SK-N-SH (cell line): ENCODE data around the gene PHIP. TPM values are rescaled to one million over a fixed set of nuclear protein-coding genes. Genes with fewer than 3 reads are reported as not detected.

Experiments used
- CTCF ChIA-PET: fragments of 300-600, 350-600 bp; formaldehyde crosslinking; extraction: SDS; loops from one replicate; lab custom pipeline; 2021; lab: Yijun Ruan, JAX
- POLR2A ChIA-PET: fragments of 350-600 bp; sonication (Branson Sonifier 250); formaldehyde crosslinking; extraction: SDS; loops from one replicate; lab custom pipeline; 2020; ENCODE audit warnings: antibody characterized with exemption, inconsistent platforms; lab: Yijun Ruan, JAX
- DNase-seq: peaks from one replicate; pipeline ENCODE4 v3.0.0; 2012
- H2AFZ ChIP-seq: fragments of 200-600 bp; sonication (generic); 2 replicates; pipeline ENCODE4 v1.8.1; 2016; ENCODE audit warnings: antibody characterized with exemption, mild to moderate bottlenecking, low read depth
- H3F3A ChIP-seq: fragments of 200-600 bp; sonication (generic); replicated peaks from 2 replicates; pipeline ENCODE3; 2016; ENCODE audit warnings: antibody characterized with exemption, mild to moderate bottlenecking; ENCODE audit not compliant: insufficient read depth
- H3K27ac ChIP-seq, 2 experiments: fragments of 200-500 bp in 1 of 2; fragments of 200-600 bp in 1 of 2; sonication (Bioruptor generic) in 1 of 2; sonication (generic), shearing (Covaris generic) in 1 of 2; 2 replicates each; pipeline versions ENCODE4 v1.5.1 to v1.6.1; 2014 to 2016; ENCODE audit warnings: low read depth in 2 of 2, inconsistent platforms in 1 of 2, low read length in 1 of 2, mild to moderate bottlenecking in 1 of 2, mixed read lengths in 1 of 2
- H3K27me3 ChIP-seq: fragments of 200-600 bp; sonication (generic), shearing (Covaris generic); 2 replicates; pipeline ENCODE4 v1.6.1; 2016; ENCODE audit warnings: mixed run types; ENCODE audit not compliant: insufficient read depth
- H3K36me3 ChIP-seq, 2 experiments: fragments of 200-500 bp in 1 of 2; fragments of 200-600 bp in 1 of 2; sonication (Bioruptor generic) in 1 of 2; sonication (generic) in 1 of 2; replicated peaks in 1 of 2; 2 replicates each; pipeline versions ENCODE3 to v1.5.1; 2014 to 2016; ENCODE audit warnings: low read length in 1 of 2, mild to moderate bottlenecking in 1 of 2; ENCODE audit not compliant: insufficient read depth in 2 of 2, control insufficient read depth in 1 of 2
- H3K4me1 ChIP-seq, 2 experiments: fragments of 200-500 bp in 1 of 2; fragments of 200-600 bp in 1 of 2; sonication (Bioruptor generic) in 1 of 2; sonication (generic), shearing (Covaris generic) in 1 of 2; 2 replicates each; pipeline versions ENCODE4 v1.5.1 to v1.6.1; 2014 to 2016; ENCODE audit warnings: low read depth in 1 of 2, low read length in 1 of 2, mixed run types in 1 of 2; ENCODE audit not compliant: insufficient read depth in 2 of 2, control insufficient read depth in 1 of 2
- H3K4me2 ChIP-seq: fragments of 200-600 bp; sonication (generic), shearing (Covaris generic); 2 replicates; pipeline ENCODE4 v1.6.1; 2017; ENCODE audit warnings: mixed run types
- H3K4me3 ChIP-seq, 2 experiments: fragments of 200-500 bp in 1 of 2; fragments of 200-600 bp in 1 of 2; sonication (Bioruptor generic) in 1 of 2; sonication (generic), shearing (Covaris generic) in 1 of 2; 2 replicates each; pipeline versions ENCODE4 v1.5.1 to v1.8.1; 2014 to 2016; ENCODE audit warnings: low read depth in 2 of 2, inconsistent platforms in 1 of 2, low read length in 1 of 2, mild to moderate bottlenecking in 1 of 2, mixed read lengths in 1 of 2, moderate library complexity in 1 of 2
- H3K79me2 ChIP-seq: fragments of 200-600 bp; sonication (generic); 2 replicates; pipeline ENCODE4 v1.8.1; 2017; ENCODE audit warnings: mild to moderate bottlenecking; ENCODE audit not compliant: insufficient read depth
- H3K9ac ChIP-seq: fragments of 200-600 bp; sonication (generic); 2 replicates; pipeline ENCODE4 v1.6.1; 2017; ENCODE audit warnings: mixed run types
- H3K9me2 ChIP-seq: fragments of 200-600 bp; sonication (generic); 2 replicates; pipeline ENCODE4 v1.6.1; 2017; ENCODE audit warnings: mixed run types
- H3K9me3 ChIP-seq: fragments of 200-600 bp; sonication (generic); 2 replicates; pipeline ENCODE4 v1.6.1; 2017; ENCODE audit warnings: mixed run types, mild to moderate bottlenecking, moderate library complexity
- H4K20me1 ChIP-seq: fragments of 200-600 bp; sonication (generic); 2 replicates; pipeline ENCODE4 v1.6.1; 2017; ENCODE audit warnings: mild to moderate bottlenecking, mixed run types; ENCODE audit not compliant: insufficient read depth
- CHD2 ChIP-seq: fragments of 150-350 bp; IDR thresholded peaks from 2 replicates; pipeline ENCODE4 v1.6.1; 2018; ENCODE audit warnings: low read length; ENCODE audit not compliant: partially characterized antibody
- EP300 ChIP-seq, 2 experiments: IDR thresholded peaks; 2 replicates each; pipeline versions ENCODE4 v1.4.0 to v1.6.1; 2012; ENCODE audit warnings: borderline replicate concordance in 1 of 2, low read depth in 1 of 2, low read length in 1 of 2
- FOSL2 ChIP-seq: IDR thresholded peaks from 2 replicates; pipeline ENCODE4 v1.4.0; 2012; ENCODE audit warnings: low read depth, mild to moderate bottlenecking, moderate library complexity, borderline replicate concordance
- FOXJ3 ChIP-seq: sonication (generic); formaldehyde crosslinking; IDR thresholded peaks from 2 replicates; pipeline ENCODE4 v1.5.1; 2020; ENCODE audit warnings: mild to moderate bottlenecking, missing genetic modification reagents
- FOXM1 ChIP-seq: IDR thresholded peaks from 2 replicates; pipeline ENCODE4 v1.4.0; 2012; ENCODE audit warnings: low read depth, mild to moderate bottlenecking
- GABPA ChIP-seq: IDR thresholded peaks from 2 replicates; pipeline ENCODE4 v1.4.0; 2012; ENCODE audit warnings: low read depth, mild to moderate bottlenecking
- GATA2 ChIP-seq: sonication (generic); formaldehyde crosslinking; IDR thresholded peaks from 2 replicates; pipeline ENCODE4 v1.5.0; 2020; ENCODE audit warnings: mild to moderate bottlenecking, missing genetic modification reagents
- IRF3 ChIP-seq: fragments of 150-350 bp; IDR thresholded peaks from 2 replicates; pipeline ENCODE4 v1.6.1; 2016; ENCODE audit warnings: mild to moderate bottlenecking, low read depth, low read length
- MAX ChIP-seq: IDR thresholded peaks from 2 replicates; pipeline ENCODE4 v1.4.0; 2012; ENCODE audit warnings: low read depth
- MEF2A ChIP-seq: IDR thresholded peaks from 2 replicates; pipeline ENCODE4 v1.4.0; 2012; ENCODE audit warnings: low read depth, borderline replicate concordance
- MXI1 ChIP-seq: IDR thresholded peaks from 2 replicates; pipeline ENCODE4 v1.6.1; 2012; ENCODE audit warnings: mild to moderate bottlenecking, low read depth, low read length, improper control_type of control experiment
- NFIC ChIP-seq: IDR thresholded peaks from 2 replicates; pipeline ENCODE4 v1.4.0; 2012; ENCODE audit warnings: borderline replicate concordance
- NRF1 ChIP-seq: IDR thresholded peaks from 2 replicates; pipeline ENCODE4 v1.6.1; 2012; ENCODE audit warnings: low read depth, mild to moderate bottlenecking, low read length
- POLR2AphosphoS5 ChIP-seq: IDR thresholded peaks from 2 replicates; pipeline ENCODE4 v1.6.1; 2012; ENCODE audit warnings: low read depth, low read length
- RCOR1 ChIP-seq: fragments of 150-350 bp; IDR thresholded peaks from 2 replicates; pipeline ENCODE4 v1.6.1; 2017; ENCODE audit warnings: antibody characterized with exemption, low read length
- RXRA ChIP-seq: IDR thresholded peaks from 2 replicates; pipeline ENCODE4 v1.4.0; 2012; ENCODE audit warnings: low read depth, mild to moderate bottlenecking, borderline replicate concordance
- SIN3A ChIP-seq: IDR thresholded peaks from 2 replicates; pipeline ENCODE4 v1.6.1; 2012; ENCODE audit warnings: low read depth, mild to moderate bottlenecking, low read length, moderate library complexity, borderline replicate concordance
- SMC3 ChIP-seq: IDR thresholded peaks from 2 replicates; pipeline ENCODE4 v1.6.1; 2012; ENCODE audit warnings: low read depth, low read length, improper control_type of control experiment
- TAF1 ChIP-seq: IDR thresholded peaks from 2 replicates; pipeline ENCODE4 v1.6.1; 2012; ENCODE audit warnings: low read depth, mild to moderate bottlenecking, low read length, moderate library complexity, borderline replicate concordance
- TCF12 ChIP-seq: IDR thresholded peaks from 2 replicates; pipeline ENCODE4 v1.4.0; 2012
- TEAD4 ChIP-seq: IDR thresholded peaks from 2 replicates; pipeline ENCODE4 v1.4.0; 2012; ENCODE audit warnings: mild to moderate bottlenecking, borderline replicate concordance; ENCODE audit not compliant: insufficient read depth
- USF1 ChIP-seq: IDR thresholded peaks from 2 replicates; pipeline ENCODE4 v1.4.0; 2012; ENCODE audit warnings: low read depth, borderline replicate concordance
- USF2 ChIP-seq: fragments of 150-350 bp; IDR thresholded peaks from 2 replicates; pipeline ENCODE4 v1.6.1; 2017; ENCODE audit warnings: antibody characterized with exemption, low read length, low read depth, borderline replicate concordance
- YY1 ChIP-seq: IDR thresholded peaks from 2 replicates; pipeline ENCODE4 v1.4.0; 2012; ENCODE audit warnings: low read depth, mild to moderate bottlenecking
- ZBTB33 ChIP-seq: IDR thresholded peaks from 2 replicates; pipeline ENCODE4 v1.4.0; 2012; ENCODE audit warnings: low read depth, borderline replicate concordance
- WGBS: methylation state at CpG from one replicate; pipeline ENCODE4 v1.1.6; 2017; ENCODE audit warnings: low lambda C conversion rate; 5-methylcytosine and 5-hydroxymethylcytosine counted together
- polyA plus RNA-seq, 3 experiments: library from polyadenylated mRNA; depleted of rRNA; stranded (reverse); fragments of >200 nt; gene quantifications; 2 replicates each; pipeline ENCODE4 v1.2.3, GENCODE V29; 2012

Gene PHIP
- 1.7 and 1.9 TPM in 2 replicates for polyA plus RNA-seq (2012; rRNA removed)
- 2.0 and 2.3 TPM in 2 replicates for polyA plus RNA-seq (2012; cell fraction: cytosol; rRNA removed)
- 2.3 and 5.3 TPM in 2 replicates for polyA plus RNA-seq (2012; cell fraction: nucleus; rRNA removed)

GRCh38 chr6:79078075-79078969 lies at the start of gene PHIP:
TSS of gene PHIP (minus strand) at chr6:79078254. CDS start at chr6:79078068, 186 bp downstream.
- Histone ChIP-seq H3K36me3 (peaks cover 0 to under 1% of the 10 kb centered on the region in 2 experiments), H4K20me1 (no peaks in the 10 kb centered on the region), H2AFZ (peak within 1 kb of the TSS; percentile 95), H3K79me2 (peaks cover 34% of the 10 kb centered on the region), H3K27me3 (no peaks in the 10 kb centered on the region), H3F3A (peaks cover 10% of the 10 kb centered on the region), H3K4me1 (peaks cover 0 to 13% of the 10 kb centered on the region in 2 experiments; a peak in 2 of 4 replicates), H3K9ac (peak within 1 kb of the TSS; percentile 97), H3K9me2 (no peaks in the 10 kb centered on the region), H3K9me3 (no peaks in the 10 kb centered on the region), H3K4me3 (peak within 1 kb of the TSS; percentile 82 to 92), H3K4me2 (peak within 1 kb of the TSS; percentile 83), H3K27ac (peak within 1 kb of the TSS; percentile 95 to 99)
- peak; percentile 88 for DNase-seq
- ChIA-PET CTCF (interaction anchor here (0.8 to 1.5 kb wide), 5 partner anchors 30 to 791 kb away, joined by 4 to 5 read pairs (median 4); no protein-coding TSS in a partner anchor), POLR2A (interaction anchor here (0.6 to 1.5 kb wide), 5 partner anchors 53 to 732 kb away, joined by 3 to 8 read pairs (median 4); partner anchors contain the start of genes HMGN3 and LCA5)
- WGBS, result 0% methylated on average over 25 of the region's 73 CpGs
- TF ChIP-seq FOXJ3 (CRISPR knock-in tag) (peak; percentile 23; the same call in 1 of the 2 replicates), SIN3A (0 out of 2 replicates have a peak, but pooled peaks have one; percentile 69), RCOR1 (no peak), IRF3 (no peak), MXI1 (peak; percentile 95), MEF2A (no peak), ZBTB33 (no peak), EP300 (IDR thresholded peaks at IDR 0.05; ENCODE audit: borderline replicate concordance in 1 of 2, low read depth in 1 of 2, low read length in 1 of 2) (peak; percentile 2 to 8; a peak in 1 of 4 replicates), CHD2 (peak; percentile 95), MAX (peak; percentile 64), FOSL2 (no peak), RXRA (no peak), NRF1 (no peak), GABPA (no peak), GATA2 (CRISPR knock-in tag) (0 out of 2 replicates have a peak, but pooled peaks have one; percentile 5), FOXM1 (no peak; the same call in 1 of the 2 replicates), USF1 (no peak), TCF12 (peak; percentile 25; the same call in 1 of the 2 replicates), SMC3 (0 out of 2 replicates have a peak, but pooled peaks have one; percentile 2), NFIC (0 out of 2 replicates have a peak, but pooled peaks have one; percentile 14), USF2 (no peak), TAF1 (peak; percentile 86), TEAD4 (0 out of 2 replicates have a peak, but pooled peaks have one; percentile 28), YY1 (peak; percentile 76; the same call in 1 of the 2 replicates), POLR2AphosphoS5 (peak; percentile 74)
